Left renal cortex interstitium (tissue), 4 donors: ENCODE measurements around the gene DHRS3. TPM values are rescaled to one million over a fixed set of nuclear protein-coding genes. Genes with fewer than 3 reads are reported as not detected.

Experiments
- DNase-seq, 4 donors: peaks; one replicate each; pipeline ENCODE4 v3.0.0-alpha.2; 2013; ENCODE audit warnings: low read depth in 4 of 4, low spot score in 2 of 4, missing footprints in 1 of 4
- polyA plus RNA-seq, 4 donors: library from polyadenylated mRNA; unstranded; fragments of 120-200 nt; gene quantifications; one replicate each; pipeline ENCODE4 v1.2.1, GENCODE V29; 2013; ENCODE audit not compliant: insufficient read length in 4 of 4

The DHRS3 gene
- polyA plus RNA-seq, 4 donors, result 74.3 to 101 (median 86.1) TPM

- no peak for DNase-seq
Observed at GRCh38 chr1:12640237-12640957, 22.4 kb upstream of the DHRS3 start.

DNA sequence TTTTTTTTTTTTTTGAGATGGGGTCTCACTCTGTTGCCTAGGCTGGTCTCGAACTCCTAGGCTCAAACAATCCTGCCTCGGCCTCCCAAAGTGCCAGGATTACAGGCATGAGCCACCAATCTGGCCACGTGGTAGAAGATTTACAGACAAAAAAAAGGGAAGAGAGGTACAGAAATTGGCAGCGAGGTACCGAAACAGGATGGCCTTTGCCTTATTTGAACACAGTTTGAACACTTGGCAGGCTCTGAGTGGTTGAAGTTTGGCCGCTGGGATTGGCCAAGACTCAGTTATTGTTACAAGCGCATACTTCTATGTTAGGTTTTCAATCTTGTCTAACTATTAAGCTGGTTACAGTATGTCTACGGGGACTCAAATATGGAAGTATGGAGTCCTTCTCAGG is 19.7 kb upstream of the DHRS3 start:
- no peak for DNase-seq

DNA sequence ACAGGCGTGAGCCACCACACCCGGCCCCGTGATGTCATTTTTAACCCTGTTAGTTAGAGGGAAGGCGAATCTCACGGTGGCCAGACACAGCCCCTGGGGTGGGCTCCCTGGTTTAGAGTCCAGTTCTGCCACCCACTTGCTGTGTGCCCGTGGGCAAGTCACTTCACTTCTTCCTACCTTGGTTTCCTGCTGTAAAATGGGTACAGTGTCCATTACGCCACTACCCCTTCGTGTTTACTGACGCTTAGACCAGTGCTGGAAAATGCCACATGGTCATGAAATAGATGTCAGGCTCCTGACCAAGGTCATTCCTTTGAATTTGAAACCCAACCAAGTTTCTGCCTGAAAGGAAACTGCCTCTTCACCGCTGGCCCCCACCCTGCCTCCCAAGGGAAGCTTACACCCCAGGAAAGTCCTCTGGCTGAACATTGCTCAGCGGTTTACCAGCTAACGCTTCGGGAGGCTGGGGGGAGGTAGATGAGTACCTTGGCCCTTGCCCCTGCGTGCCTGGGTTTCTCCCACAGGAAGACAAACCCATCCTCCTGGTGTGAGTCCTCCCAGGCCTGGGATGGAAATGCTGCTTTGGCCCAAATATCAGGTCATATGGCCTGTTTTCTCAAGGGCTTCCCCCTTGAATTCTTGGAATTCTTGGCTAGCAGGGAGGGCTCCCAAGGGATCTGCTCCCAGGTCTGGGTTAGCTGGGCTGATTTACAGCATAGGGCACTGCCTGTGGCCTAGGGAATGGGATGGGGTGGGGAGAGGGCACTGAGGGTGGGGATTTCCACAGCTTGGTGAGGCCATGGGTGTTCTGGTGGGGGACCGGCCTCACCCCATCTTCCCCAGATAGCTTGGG is 18.3 kb upstream of the DHRS3 start:
- DNase-seq, result no peak

GRCh38 chr1:12634696-12635202 is 16.7 kb upstream of the DHRS3 start:
- DNase-seq, result no peak

DNA sequence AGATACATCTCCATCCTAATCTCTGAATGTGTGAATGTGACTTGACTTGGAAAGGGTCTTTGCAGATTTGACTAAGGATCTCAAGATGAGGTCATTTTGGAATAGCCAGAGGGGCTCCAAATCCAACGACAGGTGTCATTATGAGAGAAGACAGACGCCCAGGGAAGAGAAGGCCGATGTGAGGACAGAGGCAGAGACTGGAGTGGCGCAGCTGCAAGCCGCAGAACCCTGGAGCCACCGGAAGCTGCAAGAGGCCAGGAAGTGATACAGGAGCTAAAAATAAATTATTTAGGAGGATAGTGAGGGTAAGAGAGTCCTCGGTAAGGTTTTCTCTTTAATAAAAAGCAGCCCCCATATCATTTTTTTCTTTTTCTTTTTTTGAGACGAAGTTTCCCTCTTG is 16.1 kb upstream of the DHRS3 start:
- no peak for DNase-seq

GRCh38 chr1:12631571-12631970 is 13.6 kb upstream of the DHRS3 start:
- DNase-seq, result no peak

- DNase-seq, result no peak
Observed at GRCh38 chr1:12630946-12631530, 13.0 kb upstream of the DHRS3 start.

GRCh38 chr1:12629985-12630760 is 12.2 kb upstream of the DHRS3 start:
- DNase-seq, result no peak

DNA sequence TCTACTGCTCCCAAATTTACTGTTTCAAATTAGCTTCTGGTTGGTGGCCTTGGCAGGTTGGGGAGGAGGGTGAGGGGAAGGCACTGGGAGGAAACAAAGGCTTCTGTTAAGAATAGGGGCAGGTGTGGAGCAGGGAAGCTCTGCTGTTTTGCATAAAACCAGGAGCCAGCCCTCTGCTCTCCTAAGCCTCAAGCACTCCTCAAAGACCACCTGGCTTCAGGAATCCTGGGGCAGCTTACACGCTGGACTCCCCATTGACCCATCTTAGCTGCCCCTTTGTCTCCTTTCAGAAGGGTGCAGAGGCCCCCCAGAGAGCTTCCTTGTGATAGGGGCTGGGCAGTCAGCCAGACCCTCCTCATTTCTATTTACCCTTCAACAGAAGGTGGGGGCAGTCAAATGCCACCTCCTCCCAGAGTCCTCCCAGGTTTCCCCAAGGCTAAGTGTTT is 11.5 kb upstream of the DHRS3 start:
- DNase-seq, result no peak

GRCh38 chr1:12627296-12627695 is 9.3 kb upstream of the DHRS3 start:
- no peak for DNase-seq

- no peak for DNase-seq
Observed at GRCh38 chr1:12626888-12627287, 8.9 kb upstream of the DHRS3 start.

DNA sequence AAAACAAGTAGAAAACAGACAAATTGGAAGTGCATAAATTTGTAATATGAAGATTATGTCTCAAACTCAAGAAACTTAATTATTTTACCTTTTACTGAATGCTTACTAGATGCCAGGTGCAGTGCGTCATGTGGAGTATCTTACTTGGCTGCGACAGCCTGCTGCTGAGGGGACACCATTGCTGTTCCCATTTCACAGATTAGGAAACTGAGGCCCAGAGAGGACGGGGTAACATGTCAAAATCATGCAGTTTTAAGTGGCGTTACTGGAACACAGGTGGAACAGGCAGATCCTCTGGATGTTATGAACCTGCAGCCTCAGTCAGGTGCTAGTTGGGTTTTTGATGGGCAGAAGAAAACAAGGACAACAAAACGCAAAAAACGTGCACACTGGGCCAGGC is 7.3 kb upstream of the DHRS3 start:
- no peak for DNase-seq

GRCh38 chr1:12622506-12622905 is 4.5 kb upstream of the DHRS3 start:
- DNase-seq, result no peak

DNA sequence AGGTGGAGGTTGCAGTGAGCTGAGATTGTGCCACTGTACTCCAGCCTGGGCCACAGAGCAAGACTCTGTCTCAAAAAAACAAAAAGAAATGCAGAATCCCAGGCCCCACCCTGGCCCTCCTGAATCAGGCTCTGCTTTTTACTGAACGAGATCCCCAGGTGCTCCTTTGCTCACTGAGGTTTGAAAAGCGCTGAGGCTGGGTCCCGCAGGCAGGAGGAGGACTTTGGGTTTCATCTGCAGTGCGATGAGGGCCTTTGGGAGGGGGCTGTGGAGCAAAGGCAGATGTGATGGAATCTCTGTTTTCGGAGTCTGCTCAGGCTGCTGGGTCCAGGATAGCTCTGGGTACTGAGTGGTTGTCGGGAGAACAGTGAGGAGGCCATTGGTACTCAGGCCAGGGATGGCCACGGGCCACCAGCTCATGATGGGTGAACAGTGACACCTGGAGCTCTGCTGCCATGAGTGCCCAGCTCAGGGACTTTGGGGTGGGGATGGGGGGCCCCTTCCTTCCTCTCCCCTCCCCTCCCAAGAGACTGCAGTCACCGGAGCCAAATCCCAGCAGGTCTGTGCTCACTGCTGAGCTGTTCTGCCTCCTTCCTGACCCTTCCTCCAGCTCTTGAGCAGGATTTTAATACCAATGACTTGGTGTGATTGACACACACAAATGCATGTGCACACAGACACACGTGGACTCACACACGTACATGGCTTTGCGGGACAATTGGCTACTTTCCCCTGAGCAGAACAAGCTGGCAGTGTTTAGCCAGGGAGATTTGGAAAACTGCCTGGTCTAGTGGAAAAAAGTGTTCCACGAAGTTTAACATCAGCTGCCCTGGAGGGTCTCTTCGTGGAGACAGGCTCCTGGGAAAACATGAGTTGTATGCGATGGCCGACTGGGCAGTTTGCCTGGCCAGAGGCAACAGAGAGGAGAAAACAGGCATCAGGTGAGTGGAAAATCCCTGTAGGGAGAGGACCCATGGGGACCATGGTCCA is 3.6 kb upstream of the DHRS3 start:
- DNase-seq, result peak in 2 of 4 donors; percentile 38 to 39

- no peak for DNase-seq
Observed at GRCh38 chr1:12620931-12621330, 2.9 kb upstream of the DHRS3 start.

- no peak for DNase-seq
Observed at GRCh38 chr1:12620488-12620865, 2.5 kb upstream of the DHRS3 start.

DNA sequence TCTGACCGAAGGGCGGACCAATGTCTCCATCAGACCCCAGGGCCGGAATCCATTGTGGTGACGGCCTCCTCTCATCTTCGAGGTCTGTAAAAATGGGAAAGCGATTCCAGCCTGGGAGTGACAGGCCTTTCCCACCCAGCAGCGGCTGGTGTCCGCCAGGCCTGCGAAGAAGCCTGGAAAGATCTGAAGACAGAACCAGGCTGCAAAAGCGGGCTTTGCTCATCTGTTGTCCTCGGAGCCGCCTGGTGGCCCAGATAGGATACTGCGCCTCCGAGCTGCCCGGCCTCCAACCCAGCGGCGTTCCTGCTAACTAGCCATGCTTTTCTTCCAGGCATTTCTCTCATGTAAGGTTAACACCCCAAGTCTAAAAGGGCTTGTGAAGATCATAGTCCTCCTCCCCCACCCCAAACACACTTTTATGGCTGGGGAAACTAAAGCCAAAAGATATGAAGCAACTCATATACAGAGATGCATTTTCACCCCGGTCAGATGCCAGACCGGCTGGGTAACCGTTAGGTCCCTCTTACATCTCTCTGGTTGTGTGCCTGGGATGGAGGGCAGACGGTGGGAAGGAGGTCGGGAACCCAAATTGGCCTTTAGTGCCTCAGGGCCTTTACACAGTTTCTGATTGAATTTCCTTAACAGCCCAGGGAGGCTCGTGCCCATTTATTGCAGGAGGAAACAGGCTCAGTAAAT is 1.9 kb upstream of the DHRS3 start:
- DNase-seq, result peak in 1 of 4 donors; percentile 81

- DNase-seq, result no peak
Observed at GRCh38 chr1:12618965-12619791, 1.2 kb upstream of the DHRS3 start.
